Activated CD4-positive, alpha-beta memory T cell treated with anti-CD3 and anti-CD28 coated beads, Interleukin-2, amount 10 ng/mL, durations not matched to agents 7 days and 5 days (primary cell): ENCODE measurements around the gene ARL3. TPM values are rescaled to one million over a fixed set of nuclear protein-coding genes. Genes with fewer than 3 reads are reported as not detected.
"Not testable (repeated sequence)": the region's sequence is repeated elsewhere in the genome, so short reads cannot be mapped to it uniquely, and the experiment has no call there.

Experiments
- CTCF ChIA-PET: fragments of 350-600 bp; sonication (Branson Sonifier 250); formaldehyde crosslinking; loops from one replicate; lab custom pipeline; 2021; ENCODE audit warnings: antibody characterized with exemption, inconsistent platforms; lab: Charles Lee
- POLR2A ChIA-PET: fragments of 350-600 bp; sonication (Branson Sonifier 250); formaldehyde crosslinking; loops from one replicate; lab custom pipeline; 2021; ENCODE audit warnings: antibody characterized with exemption; lab: Charles Lee
- DNase-seq: peaks from one replicate; pipeline ENCODE4 v3.0.0-alpha.2; 2020
- H3K27ac Mint-ChIP-seq: one replicate; pipeline ENCODE4 v1.8.0; 2021; ENCODE audit warnings: mild to moderate bottlenecking, mixed read lengths
- H3K27me3 Mint-ChIP-seq: one replicate; pipeline ENCODE4 v1.8.0; 2021; ENCODE audit warnings: mixed read lengths
- H3K36me3 Mint-ChIP-seq: one replicate; pipeline ENCODE4 v1.8.0; 2021; ENCODE audit warnings: low read depth, mixed read lengths
- H3K4me1 Mint-ChIP-seq: one replicate; pipeline ENCODE4 v1.8.0; 2021; ENCODE audit warnings: mixed read lengths
- H3K4me3 Mint-ChIP-seq: one replicate; pipeline ENCODE4 v1.8.0; 2021; ENCODE audit warnings: mild to moderate bottlenecking, mixed read lengths
- H3K9me3 Mint-ChIP-seq: one replicate; pipeline ENCODE4 v1.8.0; 2021; ENCODE audit warnings: mixed read lengths
- total RNA-seq, 2 experiments: library from RNA; stranded (reverse); gene quantifications; one replicate each; pipeline ENCODE4 v1.2.3, GENCODE V29; 2021

ARL3 gene
- total RNA-seq, 2 experiments from 2014 or later, result 5.7 to 6.1 TPM

GRCh38 chr10:102667411-102667810 lies 46.8 kb downstream of the ARL3 start:
- CTCF ChIA-PET, DNase-seq, H3K27me3 Mint-ChIP-seq, H3K4me3 Mint-ChIP-seq, H3K27ac Mint-ChIP-seq, H3K9me3 Mint-ChIP-seq, H3K36me3 Mint-ChIP-seq: not testable (repeated sequence)
- POLR2A ChIA-PET, result interaction anchor here (1.5 to 8.6 kb wide), 3 partner anchors 12 to 22 kb away, joined by 3 to 82 read pairs (median 4); partner anchors contain the start of gene TRIM8
- H3K4me1 Mint-ChIP-seq, result peaks cover 11% of the 10 kb centered on the region

- Mint-ChIP-seq H3K27me3 (no peaks in the 10 kb centered on the region), H3K4me1 (peaks cover 25% of the 10 kb centered on the region)
- POLR2A ChIA-PET, result interaction anchor here (1.1 to 8.6 kb wide), 2 partner anchors 20 to 48 kb away, joined by 3 to 82 read pairs; partner anchors contain the start of genes ARL3 and TRIM8
Measured at GRCh38 chr10:102665904-102666509, 48.2 kb downstream of the ARL3 start.

GRCh38 chr10:102661658-102662028 lies 52.6 kb downstream of the ARL3 start:
- POLR2A ChIA-PET, result interaction anchor here (1.1 to 11.3 kb wide), 9 partner anchors 8 to 51 kb away, joined by 3 to 106 read pairs (median 19); partner anchors contain the start of genes ARL3, SFXN2 and TRIM8
- H3K27me3 Mint-ChIP-seq, result no peaks in the 10 kb centered on the region
- H3K4me1 Mint-ChIP-seq, result peaks cover 51% of the 10 kb centered on the region

More at GRCh38 chr10:102665904-102666509, 48.2 kb downstream of the ARL3 start:
- Mint-ChIP-seq H3K4me3 (no peak overlapping the region), H3K9me3 (no peaks in the 10 kb centered on the region), H3K36me3 (no peaks in the 10 kb centered on the region), H3K27ac (no peak overlapping the region)
- DNase-seq, result no peak
- CTCF ChIA-PET, result interaction anchor here (1.3 kb wide), 1 partner anchor 48 kb away, joined by 5 read pairs; the partner anchor contains the start of genes ARL3 and SFXN2

GRCh38 chr10:102660888-102661657 lies 53.1 kb downstream of the ARL3 start:
- no peaks in the 10 kb centered on the region for H3K27me3 Mint-ChIP-seq
- no peaks in the 10 kb centered on the region for H3K9me3 Mint-ChIP-seq
- H3K27ac Mint-ChIP-seq, result peak overlapping the region; percentile 85
- H3K4me3 Mint-ChIP-seq, result peak overlapping the region; percentile 47
- DNase-seq, result peak; percentile 77
- CTCF ChIA-PET, result interaction anchor here (0.6 to 3.0 kb wide), 8 partner anchors 9 to 374 kb away, joined by 3 to 22 read pairs (median 8); partner anchors contain the start of genes ARL3, SFXN2, SUFU and TRIM8
- POLR2A ChIA-PET, result interaction anchor here (1.1 to 11.3 kb wide), 9 partner anchors 9 to 51 kb away, joined by 3 to 106 read pairs (median 19); partner anchors contain the start of genes ARL3, SFXN2 and TRIM8
- peaks cover 51% of the 10 kb centered on the region for H3K4me1 Mint-ChIP-seq
- H3K36me3 Mint-ChIP-seq, result peaks cover 20% of the 10 kb centered on the region

More at GRCh38 chr10:102661658-102662028, 52.6 kb downstream of the ARL3 start:
- H3K36me3 Mint-ChIP-seq, result peaks cover 20% of the 10 kb centered on the region
- no peak for DNase-seq
- peak overlapping the region; percentile 47 for H3K4me3 Mint-ChIP-seq
- CTCF ChIA-PET, result interaction anchor here (1.0 to 3.0 kb wide), 6 partner anchors 9 to 157 kb away, joined by 4 to 22 read pairs (median 13); partner anchors contain the start of genes ARL3, SFXN2, SUFU and TRIM8
- peak overlapping the region; percentile 85 for H3K27ac Mint-ChIP-seq
- H3K9me3 Mint-ChIP-seq, result no peaks in the 10 kb centered on the region

DNA sequence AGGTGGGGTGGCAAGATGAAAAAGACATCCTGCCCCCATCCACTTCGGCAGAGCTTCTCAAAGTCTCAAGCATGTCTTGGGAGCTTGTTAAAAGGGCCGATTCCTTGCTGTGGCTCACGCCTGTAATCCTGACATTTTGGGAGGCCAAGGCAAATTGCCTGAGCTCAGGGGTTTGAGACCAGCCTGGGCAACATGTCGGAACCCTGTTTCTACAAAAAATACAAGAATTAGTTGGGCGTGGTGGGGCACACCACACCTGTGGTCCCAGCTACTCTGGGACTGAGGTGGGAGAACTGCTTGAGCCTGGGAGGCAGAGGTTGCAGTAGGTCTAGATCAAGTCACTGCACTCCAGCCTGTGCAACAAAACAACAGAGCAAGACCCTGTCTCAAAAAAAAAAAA lies 55.4 kb downstream of the ARL3 start:
- Mint-ChIP-seq H3K36me3 (peaks cover 37% of the 10 kb centered on the region), H3K27me3 (no peaks in the 10 kb centered on the region), H3K4me3 (no peak overlapping the region), H3K9me3 (no peaks in the 10 kb centered on the region), H3K27ac (peak overlapping the region; percentile 63), H3K4me1 (peaks cover 60% of the 10 kb centered on the region)
- DNase-seq, result no peak
- ChIA-PET POLR2A (interaction anchor here (1.4 to 11.3 kb wide), 6 partner anchors 8 to 53 kb away, joined by 7 to 106 read pairs (median 48); partner anchors contain the start of genes ARL3, SFXN2 and TRIM8), CTCF (interaction anchor here (1.0 to 1.5 kb wide), 3 partner anchors 11 to 16 kb away, joined by 3 to 5 read pairs (median 4); partner anchors contain the start of gene TRIM8)

DNA sequence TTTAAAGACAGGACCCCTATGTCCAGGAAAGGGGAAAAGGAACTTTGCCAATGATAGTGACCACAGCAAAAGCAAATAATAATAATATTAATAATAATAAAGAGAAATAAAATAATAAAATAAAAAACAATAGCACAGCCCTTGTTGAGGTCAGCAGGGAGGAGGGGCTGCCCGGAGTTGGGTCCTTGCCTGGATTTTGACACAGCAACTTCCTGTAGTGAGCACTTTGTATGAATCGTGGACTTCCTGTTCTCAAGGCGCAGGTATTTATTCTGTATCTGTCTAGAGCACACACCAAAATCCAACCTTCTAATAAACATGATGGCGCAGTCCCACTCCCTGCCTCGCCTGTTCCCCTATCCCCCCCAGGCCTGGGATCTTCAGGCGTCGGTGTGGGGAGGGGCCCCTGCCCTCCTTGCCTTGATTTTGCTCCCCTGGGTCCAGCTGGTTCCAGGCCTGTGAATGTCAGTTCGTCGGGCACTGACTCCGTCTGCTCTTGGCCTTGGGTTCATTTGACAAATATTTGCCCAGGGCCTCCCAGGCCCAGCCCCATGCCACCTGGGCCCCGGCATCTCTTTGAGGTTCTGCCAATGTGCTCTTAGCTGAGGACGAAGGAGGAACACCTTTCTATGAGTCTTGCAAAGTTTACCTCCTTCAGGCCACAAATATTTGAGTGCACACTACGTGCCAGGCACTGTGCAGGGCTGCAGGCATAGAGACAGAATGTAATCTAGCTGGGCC lies 56.0 kb downstream of the ARL3 start:
- no peaks in the 10 kb centered on the region for H3K9me3 Mint-ChIP-seq
- ChIA-PET POLR2A (interaction anchor here (1.4 to 11.3 kb wide), 6 partner anchors 7 to 54 kb away, joined by 7 to 106 read pairs (median 48); partner anchors contain the start of genes ARL3, SFXN2 and TRIM8), CTCF (interaction anchor here (1.0 to 1.5 kb wide), 3 partner anchors 12 to 17 kb away, joined by 3 to 5 read pairs (median 4); partner anchors contain the start of gene TRIM8)
- H3K4me1 Mint-ChIP-seq, result peaks cover 67% of the 10 kb centered on the region
- H3K36me3 Mint-ChIP-seq, result peaks cover 43% of the 10 kb centered on the region
- DNase-seq, result no peak
- H3K4me3 Mint-ChIP-seq, result no peak overlapping the region
- peak overlapping the region; percentile 63 for H3K27ac Mint-ChIP-seq
- no peaks in the 10 kb centered on the region for H3K27me3 Mint-ChIP-seq

- POLR2A ChIA-PET, result interaction anchor here (3.3 to 11.3 kb wide), 3 partner anchors 11 to 55 kb away, joined by 10 to 106 read pairs (median 70); partner anchors contain the start of genes ARL3, SFXN2 and TRIM8
- Mint-ChIP-seq H3K4me3 (no peak overlapping the region), H3K27me3 (no peaks in the 10 kb centered on the region)
Measured at GRCh38 chr10:102657451-102657850, 56.7 kb downstream of the ARL3 start.

DNA sequence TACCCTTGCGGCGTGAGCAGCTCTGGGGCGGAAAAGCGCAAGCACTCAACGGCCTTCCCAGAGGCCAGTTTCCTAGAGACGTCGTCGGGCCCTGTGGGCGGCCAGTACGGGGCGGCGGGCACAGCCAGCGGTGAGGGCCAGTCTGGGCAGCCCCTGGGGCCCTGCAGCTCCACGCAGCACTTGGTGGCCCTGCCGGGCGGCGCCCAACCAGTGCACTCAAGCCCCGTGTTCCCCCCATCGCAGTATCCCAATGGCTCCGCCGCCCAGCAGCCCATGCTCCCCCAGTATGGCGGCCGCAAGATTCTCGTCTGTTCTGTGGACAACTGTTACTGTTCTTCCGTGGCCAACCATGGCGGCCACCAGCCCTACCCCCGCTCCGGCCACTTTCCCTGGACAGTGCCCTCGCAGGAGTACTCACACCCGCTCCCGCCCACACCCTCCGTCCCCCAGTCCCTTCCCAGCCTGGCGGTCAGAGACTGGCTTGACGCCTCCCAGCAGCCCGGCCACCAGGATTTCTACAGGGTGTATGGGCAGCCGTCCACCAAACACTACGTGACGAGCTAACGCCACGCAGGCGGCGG lies 57.3 kb downstream of the ARL3 start:
- Mint-ChIP-seq H3K4me3 (no peak overlapping the region), H3K36me3 (peaks cover 53% of the 10 kb centered on the region), H3K9me3 (no peaks in the 10 kb centered on the region), H3K4me1 (peaks cover 72% of the 10 kb centered on the region), H3K27ac (no peak overlapping the region), H3K27me3 (no peaks in the 10 kb centered on the region)
- ChIA-PET CTCF (interaction anchor here (0.9 to 1.7 kb wide), 2 partner anchors 13 to 57 kb away, joined by 4 to 5 read pairs; partner anchors contain the start of gene ARL3), POLR2A (interaction anchor here (1.4 to 11.3 kb wide), 4 partner anchors 11 to 55 kb away, joined by 4 to 70 read pairs (median 16); partner anchors contain the start of genes ARL3, SFXN2 and TRIM8)
- DNase-seq, result no peak

More at GRCh38 chr10:102657451-102657850, 56.7 kb downstream of the ARL3 start:
- H3K27ac Mint-ChIP-seq, result peak overlapping the region; percentile 16
- peaks cover 49% of the 10 kb centered on the region for H3K36me3 Mint-ChIP-seq
- DNase-seq, result no peak
- H3K9me3 Mint-ChIP-seq, result no peaks in the 10 kb centered on the region
- CTCF ChIA-PET, result interaction anchor here (0.9 kb wide), 1 partner anchor 56 kb away, joined by 4 read pairs; the partner anchor contains the start of gene ARL3
- peaks cover 72% of the 10 kb centered on the region for H3K4me1 Mint-ChIP-seq

GRCh38 chr10:102656026-102656425 lies 58.2 kb downstream of the ARL3 start:
- ChIA-PET CTCF (interaction anchor here (0.9 to 1.7 kb wide), 3 partner anchors 10 to 14 kb away, joined by 4 to 5 read pairs (median 4); partner anchors contain the start of gene TRIM8), POLR2A (interaction anchor here (1.4 to 11.3 kb wide), 4 partner anchors 10 to 56 kb away, joined by 4 to 70 read pairs (median 12); partner anchors contain the start of genes ARL3, SFXN2 and TRIM8)
- no peaks in the 10 kb centered on the region for H3K27me3 Mint-ChIP-seq
- no peaks in the 10 kb centered on the region for H3K9me3 Mint-ChIP-seq
- H3K4me1 Mint-ChIP-seq, result peaks cover 72% of the 10 kb centered on the region
- H3K36me3 Mint-ChIP-seq, result peaks cover 53% of the 10 kb centered on the region
- no peak overlapping the region for H3K27ac Mint-ChIP-seq
- no peak for DNase-seq
- H3K4me3 Mint-ChIP-seq, result no peak overlapping the region

DNA sequence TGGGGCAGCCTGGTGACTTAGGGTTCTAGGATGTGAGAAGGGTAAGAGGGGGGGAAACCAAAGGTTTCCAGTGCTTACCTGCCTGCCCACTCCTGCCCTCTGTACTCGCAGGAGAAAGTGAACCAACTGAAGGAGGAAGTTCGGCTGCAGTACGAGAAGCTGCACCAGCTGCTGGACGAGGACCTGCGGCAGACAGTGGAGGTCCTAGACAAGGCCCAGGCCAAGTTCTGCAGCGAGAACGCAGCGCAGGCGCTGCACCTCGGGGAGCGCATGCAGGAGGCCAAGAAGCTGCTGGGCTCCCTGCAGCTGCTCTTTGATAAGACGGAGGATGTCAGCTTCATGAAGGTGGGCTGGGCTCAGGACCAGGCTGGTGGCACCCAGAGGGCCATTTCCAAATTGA lies 59.2 kb downstream of the ARL3 start:
- no peak overlapping the region for H3K27ac Mint-ChIP-seq
- no peak overlapping the region for H3K4me3 Mint-ChIP-seq
- POLR2A ChIA-PET, result interaction anchor here (1.5 to 11.3 kb wide), 3 partner anchors 9 to 57 kb away, joined by 4 to 70 read pairs (median 21); partner anchors contain the start of genes ARL3 and SFXN2
- peaks cover 53% of the 10 kb centered on the region for H3K36me3 Mint-ChIP-seq
- H3K4me1 Mint-ChIP-seq, result peaks cover 72% of the 10 kb centered on the region
- DNase-seq, result no peak
- H3K9me3 Mint-ChIP-seq, result no peaks in the 10 kb centered on the region
- H3K27me3 Mint-ChIP-seq, result no peaks in the 10 kb centered on the region
- CTCF ChIA-PET, result interaction anchor here (0.5 to 1.7 kb wide), 5 partner anchors 10 to 718 kb away, joined by 3 to 5 read pairs (median 3); no protein-coding TSS in a partner anchor

- H3K27ac Mint-ChIP-seq, result peak overlapping the region; percentile 49
- CTCF ChIA-PET, result interaction anchor here (0.6 to 3.9 kb wide), 5 partner anchors 10 to 70 kb away, joined by 3 to 15 read pairs (median 3); no protein-coding TSS in a partner anchor
- no peak for DNase-seq
- H3K4me1 Mint-ChIP-seq, result peaks cover 73% of the 10 kb centered on the region
- H3K4me3 Mint-ChIP-seq, result no peak overlapping the region
- POLR2A ChIA-PET, result interaction anchor here (1.5 to 11.3 kb wide), 3 partner anchors 9 to 58 kb away, joined by 4 to 70 read pairs (median 21); partner anchors contain the start of genes ARL3 and SFXN2
- no peaks in the 10 kb centered on the region for H3K27me3 Mint-ChIP-seq
- H3K9me3 Mint-ChIP-seq, result no peaks in the 10 kb centered on the region
- H3K36me3 Mint-ChIP-seq, result peaks cover 53% of the 10 kb centered on the region
Measured at GRCh38 chr10:102654566-102654965, 59.6 kb downstream of the ARL3 start.
